T-helper 2 cell (primary cell): ENCODE data around the gene TMEM14A.
A peak's percentile ranks its signal among the peaks of the same experiment; 100 is the strongest.
"Not testable (repeated sequence)": the region's sequence is repeated elsewhere in the genome, so short reads cannot be mapped to it uniquely, and the experiment has no call there.

Source experiments
- DNase-seq, 5 experiments: peaks; one replicate each; pipeline versions ENCODE4 v3.0.0 to v3.0.0-alpha.2; 2012 to 2022
- total RNA-seq, 2 donors: gene quantifications; one replicate each; lab custom pipeline; 2026; lab: John Stamatoyannopoulos, UW

TMEM14A gene, protein sequence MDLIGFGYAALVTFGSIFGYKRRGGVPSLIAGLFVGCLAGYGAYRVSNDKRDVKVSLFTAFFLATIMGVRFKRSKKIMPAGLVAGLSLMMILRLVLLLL
- total RNA-seq, result 4.7 to 8.8 reads per million in 2 donors

DNA sequence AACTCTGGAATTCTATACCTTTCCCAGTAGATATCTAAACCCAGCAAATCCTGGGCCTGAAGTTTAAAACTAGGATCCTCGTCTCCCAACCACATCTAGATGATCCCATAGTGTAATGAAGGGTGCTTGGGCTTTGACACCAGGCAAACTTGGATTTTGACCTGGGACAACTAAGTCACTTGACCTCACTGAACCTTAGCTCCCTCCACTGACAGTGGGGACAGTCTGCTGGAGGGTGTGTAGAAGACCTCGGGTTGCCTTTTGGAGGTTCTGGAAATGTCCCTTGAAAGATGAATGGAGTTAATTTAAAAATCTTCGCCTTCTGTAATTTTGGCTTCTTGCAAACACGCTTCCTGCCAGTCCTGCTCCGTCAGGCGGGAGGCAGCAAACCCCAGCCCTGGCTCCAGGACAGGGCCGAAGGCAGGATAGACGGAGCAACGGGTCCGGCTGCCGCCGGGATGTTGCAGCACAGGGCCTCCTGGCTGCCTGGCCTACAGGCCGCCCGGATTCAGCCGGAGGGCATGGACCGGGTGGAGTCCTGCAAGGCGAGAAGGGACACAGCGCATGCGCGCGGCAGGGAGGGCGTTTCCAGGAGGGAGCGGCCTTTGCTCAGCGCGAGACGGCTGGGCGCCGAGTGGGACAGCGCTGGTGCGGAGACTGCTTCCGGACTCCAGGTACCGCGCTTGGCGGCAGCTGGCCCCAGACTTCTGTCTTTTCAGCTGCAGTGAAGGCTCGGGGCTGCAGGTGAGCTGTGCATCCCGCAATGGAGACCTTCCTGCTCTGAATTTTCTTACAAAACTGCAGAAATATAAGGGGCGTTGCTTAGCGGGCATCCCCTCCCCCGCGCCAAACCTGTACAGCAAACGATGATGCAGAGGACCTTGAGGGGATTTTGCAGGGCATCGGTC is at the start of gene TMEM14A:
TSS of gene TMEM14A (plus strand) at position 612 of the 908 bp plus-strand sequence. CDS start 5,990 bp downstream, outside the sequence.
- DNase-seq, result peak; percentile 84 to 92 (median 88)

DNA sequence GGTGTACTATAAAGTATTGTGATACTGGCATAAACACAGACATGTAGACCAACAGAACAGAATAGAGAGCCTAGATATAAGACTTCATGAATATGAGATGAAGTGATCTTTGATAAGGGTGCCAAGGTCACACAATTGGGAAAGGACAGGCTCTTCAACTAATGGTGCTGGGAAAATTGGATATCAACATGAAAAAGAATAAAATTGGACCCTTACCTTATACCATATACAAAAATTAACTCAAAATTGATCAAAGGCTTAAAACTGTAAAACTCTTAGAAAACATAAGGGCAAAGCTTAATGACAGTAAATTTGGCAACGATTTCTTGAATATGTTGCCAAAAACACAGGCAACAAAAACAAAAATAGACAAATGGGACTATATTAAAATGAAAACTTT is 49.3 kb upstream of the TMEM14A start:
- no peak for DNase-seq

DNA sequence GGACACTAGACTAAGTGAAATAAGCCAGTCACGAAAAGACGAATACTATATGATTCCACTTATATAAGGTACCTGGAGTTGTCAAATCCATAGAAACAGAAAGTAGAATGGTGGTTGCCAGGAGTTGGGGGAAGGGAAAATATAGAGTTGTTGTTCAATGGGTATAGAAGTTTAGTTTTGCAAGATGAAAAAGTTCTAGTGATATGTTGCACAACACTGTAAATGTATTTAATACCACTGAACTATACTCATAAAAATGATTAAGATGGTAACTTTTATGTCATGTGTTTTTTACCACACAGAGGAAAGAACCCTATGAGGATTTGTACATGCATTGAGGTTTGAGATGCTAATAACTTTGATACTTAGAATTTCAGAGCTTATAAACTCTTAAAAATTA is 48.1 kb upstream of the TMEM14A start:
- DNase-seq, result no peak

DNA sequence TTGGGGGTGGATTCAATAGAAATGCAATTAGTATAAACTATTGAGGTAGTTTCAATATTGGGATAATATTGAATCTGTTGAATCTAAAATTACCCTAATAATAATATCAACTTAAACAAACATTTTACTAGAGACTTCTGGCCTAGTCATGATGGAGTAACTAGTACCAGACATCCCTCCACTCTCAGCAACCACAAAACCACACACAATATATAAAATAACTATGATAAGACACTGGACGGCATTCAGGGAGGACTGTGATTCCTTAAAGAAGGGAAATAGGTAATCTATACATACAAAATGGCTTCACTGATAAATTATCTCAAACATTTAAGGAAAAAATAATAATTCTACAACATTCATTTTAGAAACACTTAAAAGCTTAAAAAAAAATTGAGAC is 38.9 kb upstream of the TMEM14A start:
- no peak for DNase-seq

DNA sequence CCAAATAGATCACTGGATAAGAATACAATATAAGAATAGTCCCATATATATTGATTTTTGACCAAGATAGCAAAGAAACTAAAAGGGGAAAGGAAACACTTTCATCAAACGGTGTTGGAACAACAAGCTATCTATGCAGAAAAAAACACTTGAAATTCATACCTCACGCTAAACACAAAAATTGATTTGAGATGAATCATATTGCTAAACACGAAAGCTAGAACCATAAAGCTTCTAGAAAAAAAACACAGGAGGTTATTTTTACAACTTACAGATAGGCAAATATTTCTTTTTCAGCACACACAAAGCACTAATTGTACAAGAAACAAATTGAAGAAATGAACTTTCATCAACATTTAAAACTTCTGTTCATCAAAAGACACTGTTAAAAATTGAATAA is 36.7 kb upstream of the TMEM14A start:
- DNase-seq, result peak in 1 of 5 experiments; percentile 24

DNA sequence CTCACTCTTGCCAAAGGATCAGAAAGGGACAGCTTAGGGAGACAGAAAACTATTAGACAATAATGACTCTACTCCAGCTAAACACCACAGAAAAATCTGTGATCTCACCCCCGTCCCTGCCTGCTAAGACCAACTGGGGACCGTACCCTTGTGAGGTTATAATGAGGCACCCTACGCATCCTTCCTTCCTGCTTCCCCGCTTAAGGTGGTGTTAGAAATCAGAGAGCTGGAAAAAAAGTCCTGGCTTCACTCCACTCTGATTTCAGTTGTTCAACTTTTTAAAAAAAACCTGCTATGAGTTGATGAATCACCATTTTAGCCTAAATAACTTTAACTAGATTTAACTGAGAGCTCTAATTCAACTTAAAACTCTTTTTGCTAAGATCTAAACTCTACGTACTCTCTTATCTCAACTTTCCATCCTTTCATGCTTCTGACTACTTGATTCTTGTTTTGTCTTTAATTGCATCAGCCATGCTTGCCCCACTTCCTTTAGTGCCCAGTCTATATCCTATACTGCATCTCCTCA is 35.8 kb upstream of the TMEM14A start:
- DNase-seq, result peak in 1 of 5 experiments; percentile 79

DNA sequence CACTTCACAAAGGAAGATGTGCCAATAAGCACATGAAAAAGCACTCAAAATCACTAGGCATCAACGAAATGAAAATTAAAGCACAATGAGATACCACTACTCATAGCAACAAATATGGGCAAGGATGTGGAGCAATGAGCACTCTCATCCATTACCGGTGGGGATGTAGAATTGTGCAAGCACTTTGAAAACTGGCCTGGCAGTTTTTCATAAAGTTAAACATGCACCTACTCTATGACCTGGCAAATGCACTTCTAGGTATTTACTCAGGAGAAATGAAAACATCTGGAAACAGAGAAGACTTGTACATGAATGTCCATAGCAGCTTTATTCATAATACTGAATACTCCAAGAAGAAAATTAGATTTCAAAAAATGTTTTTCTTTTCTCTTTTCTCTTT is 34.1 kb upstream of the TMEM14A start:
- no peak for DNase-seq

DNA sequence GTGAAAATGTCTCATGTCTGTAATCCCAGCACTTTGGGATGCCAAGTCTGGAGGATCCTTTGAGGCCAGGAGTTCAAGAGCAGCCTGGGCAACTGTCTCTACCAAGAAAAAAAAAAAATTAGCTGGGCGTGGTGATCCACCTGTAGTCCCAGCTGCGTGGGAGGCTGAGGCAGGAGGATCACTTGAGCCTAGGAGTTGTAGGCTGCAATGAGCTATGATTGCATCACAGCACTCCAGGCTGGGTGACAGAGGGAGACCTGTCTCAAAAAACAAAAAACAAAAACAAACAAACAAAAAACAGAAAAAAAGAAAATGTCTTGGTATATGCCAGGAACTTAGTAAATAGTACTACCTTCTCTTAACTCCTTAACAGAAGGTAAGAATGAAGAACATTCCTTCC is 31.4 kb upstream of the TMEM14A start:
- no peak for DNase-seq

DNA sequence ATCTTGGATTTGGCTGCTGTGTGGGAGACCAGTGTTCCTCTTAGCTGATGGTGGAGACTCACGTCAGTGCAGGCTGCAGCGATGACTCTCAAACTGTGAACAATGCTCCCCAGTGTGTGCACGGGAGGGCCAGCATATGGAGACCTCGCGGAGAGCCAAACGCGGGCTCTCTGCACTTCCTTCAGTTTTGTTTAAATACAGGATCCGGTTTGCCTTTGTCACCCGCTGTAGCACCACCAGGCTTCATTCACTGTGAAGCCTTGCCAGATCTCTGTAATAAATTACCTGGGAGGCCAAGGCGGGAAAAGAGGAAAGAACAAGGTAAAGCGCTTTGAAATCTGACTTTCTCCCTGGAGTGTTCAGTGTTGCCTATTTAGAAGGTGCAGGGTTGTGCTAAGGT is 30.7 kb upstream of the TMEM14A start:
- no peak for DNase-seq

DNA sequence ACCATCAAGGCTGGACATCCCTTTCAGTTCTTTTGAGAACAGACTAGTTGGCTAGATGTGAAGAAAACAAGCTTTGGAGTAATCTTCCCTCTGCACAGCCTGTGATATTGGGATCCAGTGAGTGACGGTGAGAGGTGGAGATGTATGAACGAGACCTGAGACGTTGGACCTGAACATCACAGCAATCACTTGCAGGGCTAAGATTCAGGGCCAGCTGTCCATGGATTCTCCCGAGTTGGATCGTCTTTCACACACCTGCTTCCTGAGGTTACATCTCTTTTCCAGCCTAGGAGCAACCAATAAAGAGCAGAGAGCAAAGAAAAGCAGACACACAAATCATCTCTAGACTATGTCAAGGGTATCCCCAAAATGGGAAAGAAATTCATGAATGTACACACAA is 30.0 kb upstream of the TMEM14A start:
- DNase-seq, result no peak

DNA sequence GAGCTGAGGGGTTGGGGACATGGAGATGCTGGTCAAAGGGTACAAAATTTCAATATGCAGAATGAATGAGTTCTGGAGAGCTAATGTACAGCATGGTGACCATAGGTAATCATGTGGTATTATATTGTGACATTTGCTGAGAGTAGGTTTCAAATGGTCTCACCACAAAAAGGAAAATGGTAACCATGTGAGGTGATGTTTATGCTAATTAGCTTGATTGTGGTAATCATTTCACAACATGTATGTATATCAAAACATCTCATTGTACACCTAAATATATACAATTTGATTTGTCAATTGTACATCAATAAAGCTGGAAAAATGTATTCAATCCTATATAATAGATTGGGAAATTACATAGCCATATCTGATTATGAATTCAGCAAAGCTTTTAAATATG is 29.5 kb upstream of the TMEM14A start:
- DNase-seq, result peak in 1 of 5 experiments; percentile 61

DNA sequence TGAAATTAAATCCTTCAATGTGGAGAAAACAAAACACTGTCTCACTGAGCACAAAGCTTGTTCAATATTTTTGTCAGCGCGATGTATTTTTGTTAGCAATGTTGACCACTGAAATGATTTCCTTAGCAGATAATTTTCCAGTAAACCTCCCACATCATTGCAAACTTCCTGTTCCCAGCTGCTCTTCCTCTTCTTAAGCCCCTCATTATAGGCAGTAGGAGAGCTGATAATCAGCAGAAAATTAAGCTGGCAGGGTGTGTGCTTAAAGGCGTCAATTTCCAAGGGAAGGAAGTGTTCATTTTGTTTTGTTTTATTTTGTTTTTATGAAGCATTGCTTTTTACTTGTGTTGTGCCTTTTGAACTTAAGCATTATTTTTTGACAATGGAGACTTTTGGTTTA is 29.1 kb upstream of the TMEM14A start:
- DNase-seq, result no peak

DNA sequence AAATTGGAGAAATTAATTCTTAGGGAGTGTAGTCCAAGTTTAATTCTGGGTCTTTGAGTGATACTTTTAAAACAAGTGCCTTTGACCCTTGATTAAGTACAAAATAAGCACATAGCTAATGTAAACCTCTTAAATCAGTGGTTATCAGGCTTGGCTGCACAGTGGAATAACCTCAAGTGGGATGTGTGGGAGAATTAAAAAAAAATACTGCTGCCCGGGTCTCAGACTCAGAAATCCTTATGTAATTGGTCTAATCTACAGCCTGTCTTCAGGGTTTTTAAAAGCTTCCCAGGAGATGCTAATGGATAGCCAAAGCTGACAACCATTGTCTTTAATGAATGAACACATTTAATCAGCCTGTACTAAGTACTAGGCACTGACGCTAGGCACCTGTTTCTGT is 28.5 kb upstream of the TMEM14A start:
- DNase-seq, result no peak

DNA sequence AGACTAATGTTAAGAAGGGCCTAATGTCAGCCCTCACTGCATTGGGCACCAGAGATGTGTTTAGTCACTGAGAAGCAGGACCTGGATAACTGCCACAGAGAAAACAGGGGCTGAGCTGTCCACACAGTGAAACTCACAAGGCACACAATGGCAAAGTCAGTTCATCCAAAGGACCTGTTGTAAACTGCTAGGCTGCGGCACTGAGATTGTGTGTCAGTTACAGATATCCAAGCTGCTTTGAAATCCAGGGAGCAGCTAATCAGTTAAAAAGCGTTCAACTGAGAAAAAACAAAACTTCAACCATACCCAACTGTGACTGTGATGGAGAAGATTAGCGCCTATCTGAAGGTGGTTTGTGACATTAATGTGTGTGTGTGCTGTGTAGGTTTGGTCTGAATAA is 27.8 kb upstream of the TMEM14A start:
- DNase-seq, result peak in 1 of 5 experiments; percentile 47

DNA sequence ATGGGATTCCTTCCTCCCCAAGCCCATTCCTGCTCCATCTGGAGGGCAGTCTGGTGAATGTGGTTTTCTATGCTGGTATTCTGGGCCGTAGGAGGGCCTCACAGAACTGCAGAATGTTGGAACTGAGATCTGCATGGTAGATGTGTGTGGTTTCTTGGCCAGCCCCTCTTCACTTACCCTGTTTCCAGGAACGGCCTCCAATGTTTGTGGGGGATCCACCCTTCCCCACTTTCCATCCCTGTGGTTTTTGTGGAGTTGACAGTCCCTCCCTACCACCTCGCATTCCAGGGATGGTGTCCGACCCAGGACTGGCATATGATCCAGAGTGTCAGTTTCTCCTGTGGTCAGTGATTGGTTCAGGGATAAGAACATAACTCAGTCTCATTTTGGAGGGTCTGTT is 26.7 kb upstream of the TMEM14A start:
- no peak for DNase-seq

DNA sequence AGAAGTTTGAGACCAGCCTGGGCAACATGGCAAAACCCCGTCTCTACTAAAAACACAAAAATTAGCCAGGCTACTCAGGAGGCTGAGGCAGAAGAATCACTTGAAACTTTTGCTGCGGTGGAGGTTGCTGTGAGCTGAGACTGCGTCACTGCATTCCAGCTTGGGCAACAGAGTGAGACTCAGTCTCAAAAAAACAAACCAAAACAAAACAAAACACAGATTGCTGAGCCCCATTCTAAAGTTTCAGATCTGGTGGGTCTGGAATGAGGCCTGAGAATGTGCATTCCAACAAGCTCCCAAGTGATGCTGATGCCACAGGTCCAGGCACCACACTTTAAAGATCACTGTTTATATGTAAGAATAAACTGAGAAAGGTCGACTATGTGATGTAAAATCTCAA is 24.9 kb upstream of the TMEM14A start:
- no peak for DNase-seq

DNA sequence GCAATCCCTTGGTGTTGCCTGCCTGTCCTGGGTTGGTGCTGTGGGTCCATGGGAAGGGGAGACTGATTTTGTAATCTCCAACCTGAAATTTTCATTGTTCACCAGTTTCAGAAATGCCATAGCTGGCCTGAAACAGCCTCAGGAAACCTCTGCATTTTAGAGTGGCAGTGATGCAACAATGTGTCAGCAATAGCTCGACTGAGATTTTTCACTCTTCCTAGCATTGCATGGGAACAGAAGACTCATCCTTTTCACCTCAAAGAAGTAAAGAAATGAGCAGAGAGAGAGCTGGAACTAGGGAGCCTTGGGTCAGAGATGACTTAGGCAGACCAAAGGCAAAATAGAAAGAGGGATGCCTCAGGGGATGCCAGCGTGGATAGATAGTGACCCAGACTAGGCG is 23.7 kb upstream of the TMEM14A start:
- no peak for DNase-seq

DNA sequence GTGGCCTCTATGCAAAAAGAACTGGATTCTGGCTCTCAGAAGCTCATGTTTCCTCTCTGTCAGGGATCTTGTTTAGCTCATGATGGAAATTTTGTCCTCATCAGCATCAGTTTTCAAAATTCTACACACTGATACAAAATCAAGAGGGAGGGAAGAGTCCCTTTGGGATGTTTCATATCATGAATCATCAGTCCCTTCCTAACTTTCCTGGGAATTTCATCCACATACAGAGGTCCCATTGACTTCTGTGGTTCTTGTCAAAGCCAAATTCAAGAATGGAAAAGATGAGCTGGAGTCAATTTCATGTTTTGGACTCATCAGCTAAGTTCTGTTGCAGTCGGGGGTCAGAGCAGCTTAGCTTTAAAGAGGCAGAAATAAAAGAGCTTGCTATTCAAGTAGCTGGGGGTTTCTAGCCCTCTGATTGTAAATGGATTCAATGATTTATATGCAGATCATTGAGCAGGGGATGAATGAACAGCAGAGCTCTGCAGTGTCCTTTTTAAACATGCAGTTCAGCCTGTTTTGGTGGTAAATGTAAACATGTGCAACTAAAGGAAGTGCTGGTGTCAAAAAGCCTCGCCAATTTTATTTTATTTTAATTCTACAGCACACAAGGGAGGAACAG is 21.3 kb upstream of the TMEM14A start:
- no peak for DNase-seq

DNA sequence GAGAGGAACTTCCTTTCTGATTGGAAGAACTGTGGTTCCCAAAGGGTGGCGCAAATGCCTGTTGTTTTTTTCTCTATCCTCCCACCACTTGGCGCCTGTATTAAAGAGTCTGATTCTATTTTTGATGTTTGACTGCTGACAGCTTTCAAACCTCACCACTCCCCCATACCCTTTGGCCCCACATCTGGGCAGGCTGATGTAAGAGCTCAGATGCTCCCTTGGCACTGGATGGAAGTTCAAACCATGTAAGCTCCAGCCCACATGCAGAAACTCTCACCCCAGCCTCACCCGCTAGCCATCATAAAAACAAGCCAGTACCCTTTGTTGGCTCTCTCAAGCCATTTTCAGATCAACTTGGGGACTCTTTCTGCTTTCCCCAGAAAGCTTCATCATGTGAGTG is 20.0 kb upstream of the TMEM14A start:
- no peak for DNase-seq

DNA sequence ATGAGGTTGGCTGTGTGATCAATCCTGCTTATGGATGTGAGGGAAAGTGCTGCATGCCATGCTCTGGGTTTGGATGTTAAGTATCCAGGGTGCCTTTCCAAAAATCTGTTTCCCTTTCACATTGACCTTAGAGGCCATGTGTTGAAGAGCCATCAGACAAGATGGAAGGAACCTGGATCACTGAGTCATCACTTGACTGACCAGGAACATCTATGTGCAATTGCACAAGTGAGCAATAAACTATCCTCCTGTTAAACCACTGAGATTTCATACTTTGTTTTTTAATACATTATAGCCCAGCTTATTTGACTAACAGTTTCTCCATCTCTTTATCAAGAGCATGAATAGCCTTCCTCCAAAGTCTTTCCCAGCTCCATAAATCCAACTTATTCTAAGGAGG is 17.8 kb upstream of the TMEM14A start:
- no peak for DNase-seq

DNA sequence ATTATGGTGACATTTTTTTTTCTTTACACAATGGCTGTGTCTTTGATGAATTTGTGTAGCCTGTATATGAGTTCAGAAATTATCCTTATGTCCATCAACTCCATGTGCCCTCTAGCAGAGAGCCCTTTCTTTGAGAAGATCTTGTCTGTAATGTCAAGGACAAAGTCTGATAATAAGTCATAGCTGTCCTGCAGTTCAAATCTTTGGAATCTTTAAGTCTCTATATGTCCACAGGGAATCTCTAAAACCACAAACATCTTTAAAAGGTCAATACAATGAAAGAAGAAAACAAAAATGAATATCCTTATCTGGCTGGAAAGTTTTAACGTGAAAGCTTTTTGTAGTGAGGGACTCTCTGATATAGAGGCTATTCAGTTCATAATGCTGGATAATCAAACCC is 16.9 kb upstream of the TMEM14A start:
- no peak for DNase-seq

DNA sequence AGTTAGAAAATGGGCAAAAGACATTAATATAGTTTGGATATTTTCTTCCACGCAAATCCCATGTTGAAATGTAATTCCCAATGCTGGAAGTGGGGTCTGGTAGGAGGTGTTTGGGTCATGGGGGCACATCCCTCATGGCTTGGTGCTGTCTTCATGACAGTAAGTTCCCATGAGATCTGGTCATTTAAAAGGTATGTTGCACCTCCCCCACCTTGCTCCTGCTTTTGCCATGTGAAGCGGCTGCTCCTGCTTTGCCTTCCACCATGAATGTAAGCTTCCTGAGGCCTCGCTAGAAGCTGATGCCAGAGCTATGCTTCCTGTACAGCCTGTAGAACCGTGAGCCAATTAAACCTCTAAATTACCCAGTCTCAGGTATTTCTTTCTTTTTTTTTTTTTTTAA is 16.3 kb upstream of the TMEM14A start:
- DNase-seq, result no peak

DNA sequence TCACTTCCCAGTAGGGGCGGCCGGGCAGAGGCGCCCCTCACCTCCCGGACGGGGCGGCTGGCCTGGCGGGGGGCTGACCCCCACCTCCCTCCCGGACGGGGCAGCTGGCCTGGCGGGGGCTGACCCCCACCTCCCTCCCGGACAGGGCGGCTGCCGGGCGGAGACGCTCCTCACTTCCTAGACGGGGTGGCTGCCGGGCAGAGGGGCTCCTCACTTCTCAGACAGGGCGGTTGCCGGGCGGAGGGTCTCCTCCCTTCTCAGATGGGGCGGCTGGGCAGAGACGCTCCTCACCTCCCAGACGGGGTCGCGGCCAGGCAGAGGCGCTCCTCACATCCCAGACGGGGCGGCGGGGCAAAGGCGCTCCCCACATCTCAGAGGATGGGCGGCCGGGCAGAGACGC is 15.0 kb upstream of the TMEM14A start:
- DNase-seq, result not testable (repeated sequence)

DNA sequence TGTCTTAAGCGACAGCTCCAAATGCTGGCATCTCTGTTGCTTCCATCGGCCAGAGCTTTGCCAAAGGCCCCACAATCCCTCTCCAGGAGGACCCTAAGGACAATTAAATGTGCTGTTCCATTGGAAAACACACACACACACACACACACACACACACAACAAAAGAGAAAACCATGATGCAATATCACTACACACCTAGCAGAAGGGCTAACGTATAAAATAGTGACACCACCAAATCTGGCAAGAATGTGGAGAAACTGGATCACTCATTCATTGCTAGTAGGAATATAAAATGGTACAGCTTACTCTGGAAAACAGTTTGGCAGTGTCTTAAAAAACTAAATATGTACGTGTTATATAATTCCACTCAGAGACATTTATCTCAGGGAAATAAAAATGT is 13.0 kb upstream of the TMEM14A start:
- DNase-seq, result no peak
